MM.1S (cell line): ENCODE measurements around the gene MPV17.

ENCODE experiments used
- EZH2 ChIP-seq: fragments of 300-600 bp; sonication (generic); optimal IDR thresholded peaks from 2 replicates; pipeline ENCODE3; 2017; ENCODE audit warnings: low read depth, mild to moderate bottlenecking, antibody characterized with exemption, low read length, mixed read lengths
- EZH2phosphoT487 ChIP-seq: fragments of 300-600 bp; sonication (generic); IDR thresholded peaks from 2 replicates; pipeline ENCODE4 v1.6.1; 2018; ENCODE audit warnings: antibody characterized with exemption, low read length
- TF ChIP-seq, protein P1 (sequence below): fragments of 300-600 bp; sonication (generic); IDR thresholded peaks from 2 replicates; pipeline ENCODE4 v1.5.1; 2016; ENCODE audit warnings: antibody characterized with exemption, low read length, mixed read lengths

DNA sequence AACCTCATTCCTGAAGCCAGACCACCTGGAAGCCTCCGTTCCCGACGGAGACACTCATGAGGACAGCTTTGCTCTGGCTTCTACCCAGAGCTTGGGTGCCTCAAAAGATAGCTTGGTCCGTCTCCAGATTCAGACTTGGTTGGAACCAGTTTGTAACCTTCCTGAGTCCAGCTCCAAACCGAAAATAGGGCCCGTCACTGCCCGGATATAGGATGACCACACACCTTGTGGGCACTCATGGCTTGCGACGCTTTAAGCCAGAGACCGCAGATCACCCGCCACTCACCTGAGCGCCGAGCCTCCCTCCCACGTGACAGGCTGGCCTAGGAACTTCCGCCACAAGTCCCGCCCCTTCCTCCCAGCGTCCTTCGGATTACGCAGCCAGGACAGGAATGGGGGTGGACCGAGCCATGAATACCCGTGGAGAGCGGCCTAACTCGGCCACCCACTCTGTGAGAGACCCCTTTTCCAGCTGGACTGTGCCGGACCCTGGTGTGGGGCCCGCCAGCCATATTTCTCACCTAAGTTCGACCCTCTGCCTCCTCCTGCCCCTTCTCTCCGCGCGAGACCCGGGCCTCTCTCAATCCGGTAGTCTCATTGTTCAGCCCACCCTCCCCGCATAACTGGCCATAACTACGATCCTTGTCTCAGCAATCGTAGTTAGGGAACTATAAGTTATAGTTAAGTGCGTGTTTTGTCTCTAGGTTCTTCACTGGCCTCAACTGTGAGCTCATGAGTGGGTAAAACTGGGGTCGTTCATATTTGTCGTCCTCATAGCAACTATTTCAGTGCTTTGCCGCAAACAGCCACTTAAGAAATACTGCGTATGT is at the start of gene MPV17:
- TF ChIP-seq, protein P1, sequence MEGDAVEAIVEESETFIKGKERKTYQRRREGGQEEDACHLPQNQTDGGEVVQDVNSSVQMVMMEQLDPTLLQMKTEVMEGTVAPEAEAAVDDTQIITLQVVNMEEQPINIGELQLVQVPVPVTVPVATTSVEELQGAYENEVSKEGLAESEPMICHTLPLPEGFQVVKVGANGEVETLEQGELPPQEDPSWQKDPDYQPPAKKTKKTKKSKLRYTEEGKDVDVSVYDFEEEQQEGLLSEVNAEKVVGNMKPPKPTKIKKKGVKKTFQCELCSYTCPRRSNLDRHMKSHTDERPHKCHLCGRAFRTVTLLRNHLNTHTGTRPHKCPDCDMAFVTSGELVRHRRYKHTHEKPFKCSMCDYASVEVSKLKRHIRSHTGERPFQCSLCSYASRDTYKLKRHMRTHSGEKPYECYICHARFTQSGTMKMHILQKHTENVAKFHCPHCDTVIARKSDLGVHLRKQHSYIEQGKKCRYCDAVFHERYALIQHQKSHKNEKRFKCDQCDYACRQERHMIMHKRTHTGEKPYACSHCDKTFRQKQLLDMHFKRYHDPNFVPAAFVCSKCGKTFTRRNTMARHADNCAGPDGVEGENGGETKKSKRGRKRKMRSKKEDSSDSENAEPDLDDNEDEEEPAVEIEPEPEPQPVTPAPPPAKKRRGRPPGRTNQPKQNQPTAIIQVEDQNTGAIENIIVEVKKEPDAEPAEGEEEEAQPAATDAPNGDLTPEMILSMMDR = no peak
- no peak for TF ChIP-seq EZH2
- no peak for TF ChIP-seq EZH2phosphoT487
